ENCODE measurements around the gene C1orf174.

C1orf174 gene

GRCh38 chr1:3868464-3869006, 31.5 kb downstream of the C1orf174 start:
- Histone ChIP-seq H2AK5ac (ENCODE audit: low read depth, low read length) (peak overlapping the region; percentile 63), H3K4me3 (ENCODE audit: low read length in 2 of 2) (peak overlapping the region in 1 of 2 donors; percentile 17), H2BK120ac (ENCODE audit: low read depth, low read length) (no peak overlapping the region), H2BK12ac (ENCODE audit: low read length) (peak overlapping the region; percentile 90), H3K4me1 (ENCODE audit: control insufficient read depth in 2 of 2, insufficient read depth in 1 of 2, low read depth in 1 of 2, low read length in 2 of 2) (peaks cover 0 to 2% of the 10 kb centered on the region in 2 donors), H3K27me3 (ENCODE audit: control insufficient read depth in 3 of 3, insufficient read depth in 3 of 3, low read depth in 1 of 3, low read length in 3 of 3) (no peaks in the 10 kb centered on the region), H3K36me3 (replicated peaks in 1 of 2; ENCODE audit: control insufficient read depth in 2 of 2, insufficient read depth in 2 of 2, low read length in 2 of 2) (peaks cover 3 to 13% of the 10 kb centered on the region in 2 donors), H3K18ac (ENCODE audit: low read length) (peak overlapping the region; percentile 17), H4K91ac (ENCODE audit: low read depth, low read length, poor library complexity) (peak overlapping the region; percentile 95), H3K14ac (ENCODE audit: low read length) (peak overlapping the region; percentile 82), H3K79me1 (ENCODE audit: low read depth, low read length) (no peaks in the 10 kb centered on the region), H3K23ac (ENCODE audit: low read depth, low read length, poor library complexity) (peak overlapping the region; percentile 89), H4K8ac (ENCODE audit: low read depth, low read length) (peak overlapping the region; percentile 82), H3K4ac (ENCODE audit: low read length) (peak overlapping the region; percentile 84), H3K27ac (replicated peaks; ENCODE audit: low read length) (no peak overlapping the region), H2BK5ac (ENCODE audit: low read length) (peak overlapping the region; percentile 53), H3K9me3 (replicated peaks in 1 of 2; ENCODE audit: control insufficient read depth in 2 of 2, insufficient read depth in 1 of 2, low read depth in 1 of 2, low read length in 2 of 2) (peaks cover 0 to 9% of the 10 kb centered on the region in 2 donors), H2AFZ (ENCODE audit: low read length) (no peak overlapping the region), H3K4me2 (ENCODE audit: insufficient read depth, low read length, poor library complexity, severe bottlenecking) (no peak overlapping the region), H2BK15ac (ENCODE audit: low read length) (no peak overlapping the region), H3K9ac (ENCODE audit: low read depth, low read length, poor library complexity) (peak overlapping the region; percentile 77)
- no peak for DNase-seq (ENCODE audit: low spot score)
- no CpG with 5 or more reads among the region's 13 CpGs for WGBS, 2 donors (ENCODE audit: extremely low coverage in 2 of 2, insufficient read length in 2 of 2, insufficient replicate concordance in 1 of 2)

- Histone ChIP-seq H2BK5ac (ENCODE audit: low read length) (no peak overlapping the region), H2AFZ (ENCODE audit: low read length) (no peak overlapping the region), H3K4ac (ENCODE audit: low read length) (no peak overlapping the region), H4K91ac (ENCODE audit: low read depth, low read length, poor library complexity) (no peak overlapping the region), H3K9ac (ENCODE audit: low read depth, low read length, poor library complexity) (no peak overlapping the region), H2BK12ac (ENCODE audit: low read length) (peak overlapping the region; percentile 73), H3K27me3 (ENCODE audit: control insufficient read depth in 3 of 3, insufficient read depth in 3 of 3, low read depth in 1 of 3, low read length in 3 of 3) (no peaks in the 10 kb centered on the region), H3K4me3 (ENCODE audit: low read length in 2 of 2) (no peak overlapping the region), H3K27ac (replicated peaks; ENCODE audit: low read length) (no peak overlapping the region), H4K8ac (ENCODE audit: low read depth, low read length) (no peak overlapping the region), H3K79me1 (ENCODE audit: low read depth, low read length) (no peaks in the 10 kb centered on the region), H3K18ac (ENCODE audit: low read length) (peak overlapping the region; percentile 28), H3K14ac (ENCODE audit: low read length) (no peak overlapping the region), H3K23ac (ENCODE audit: low read depth, low read length, poor library complexity) (no peak overlapping the region), H3K9me3 (replicated peaks in 1 of 2; ENCODE audit: control insufficient read depth in 2 of 2, insufficient read depth in 1 of 2, low read depth in 1 of 2, low read length in 2 of 2) (peaks cover 0 to 9% of the 10 kb centered on the region in 2 donors), H3K4me2 (ENCODE audit: insufficient read depth, low read length, poor library complexity, severe bottlenecking) (no peak overlapping the region), H3K4me1 (ENCODE audit: control insufficient read depth in 2 of 2, insufficient read depth in 1 of 2, low read depth in 1 of 2, low read length in 2 of 2) (peaks cover 0 to 2% of the 10 kb centered on the region in 2 donors), H3K36me3 (replicated peaks in 1 of 2; ENCODE audit: control insufficient read depth in 2 of 2, insufficient read depth in 2 of 2, low read length in 2 of 2) (peaks cover 3 to 8% of the 10 kb centered on the region in 2 donors), H2BK120ac (ENCODE audit: low read depth, low read length) (no peak overlapping the region), H2AK5ac (ENCODE audit: low read depth, low read length) (peak overlapping the region; percentile 56), H2BK15ac (ENCODE audit: low read length) (no peak overlapping the region)
- DNase-seq (ENCODE audit: low spot score), result no peak
- WGBS, 2 donors (ENCODE audit: extremely low coverage in 2 of 2, insufficient read length in 2 of 2, insufficient replicate concordance in 1 of 2), result no CpG with 5 or more reads among the region's 18 CpGs
Observed at GRCh38 chr1:3865606-3866160, 34.4 kb downstream of the C1orf174 start.

- H3K18ac ChIP-seq (ENCODE audit: low read length), result no peak overlapping the region
- no peak overlapping the region for H2BK12ac ChIP-seq (ENCODE audit: low read length)
- H2BK5ac ChIP-seq (ENCODE audit: low read length), result no peak overlapping the region
- no peak overlapping the region for H2AK5ac ChIP-seq (ENCODE audit: low read depth, low read length)
- H3K36me3 ChIP-seq (replicated peaks in 1 of 2; ENCODE audit: control insufficient read depth in 2 of 2, insufficient read depth in 2 of 2, low read length in 2 of 2), result peaks cover 3 to 8% of the 10 kb centered on the region in 2 donors
- H3K79me1 ChIP-seq (ENCODE audit: low read depth, low read length), result no peaks in the 10 kb centered on the region
- no peaks in the 10 kb centered on the region for H3K27me3 ChIP-seq (ENCODE audit: control insufficient read depth in 3 of 3, insufficient read depth in 3 of 3, low read depth in 1 of 3, low read length in 3 of 3)
- H3K9ac ChIP-seq (ENCODE audit: low read depth, low read length, poor library complexity), result no peak overlapping the region
- no CpG with 5 or more reads among the region's 6 CpGs for WGBS, 2 donors (ENCODE audit: extremely low coverage in 2 of 2, insufficient read length in 2 of 2, insufficient replicate concordance in 1 of 2)
- DNase-seq (ENCODE audit: low spot score), result no peak
- H3K4me1 ChIP-seq (ENCODE audit: control insufficient read depth in 2 of 2, insufficient read depth in 1 of 2, low read depth in 1 of 2, low read length in 2 of 2), result no peaks in the 10 kb centered on the region
- H4K91ac ChIP-seq (ENCODE audit: low read depth, low read length, poor library complexity), result no peak overlapping the region
- no peak overlapping the region for H3K4ac ChIP-seq (ENCODE audit: low read length)
- H4K8ac ChIP-seq (ENCODE audit: low read depth, low read length), result no peak overlapping the region
- H3K4me2 ChIP-seq (ENCODE audit: insufficient read depth, low read length, poor library complexity, severe bottlenecking), result no peak overlapping the region
- H3K4me3 ChIP-seq (ENCODE audit: low read length in 2 of 2), result no peak overlapping the region
- H3K9me3 ChIP-seq (replicated peaks in 1 of 2; ENCODE audit: control insufficient read depth in 2 of 2, insufficient read depth in 1 of 2, low read depth in 1 of 2, low read length in 2 of 2), result peaks cover 0 to 9% of the 10 kb centered on the region in 2 donors
- no peak overlapping the region for H2BK120ac ChIP-seq (ENCODE audit: low read depth, low read length)
- H3K23ac ChIP-seq (ENCODE audit: low read depth, low read length, poor library complexity), result no peak overlapping the region
- no peak overlapping the region for H2AFZ ChIP-seq (ENCODE audit: low read length)
- no peak overlapping the region for H3K27ac ChIP-seq (replicated peaks; ENCODE audit: low read length)
- H3K14ac ChIP-seq (ENCODE audit: low read length), result no peak overlapping the region
- H2BK15ac ChIP-seq (ENCODE audit: low read length), result no peak overlapping the region
Observed at GRCh38 chr1:3864884-3865283, 35.2 kb downstream of the C1orf174 start.

GRCh38 chr1:3863231-3863935, 36.7 kb downstream of the C1orf174 start:
- no peak overlapping the region for H3K18ac ChIP-seq (ENCODE audit: low read length)
- H2BK12ac ChIP-seq (ENCODE audit: low read length), result no peak overlapping the region
- no peak overlapping the region for H2AFZ ChIP-seq (ENCODE audit: low read length)
- no peaks in the 10 kb centered on the region for H3K27me3 ChIP-seq (ENCODE audit: control insufficient read depth in 3 of 3, insufficient read depth in 3 of 3, low read depth in 1 of 3, low read length in 3 of 3)
- no peak overlapping the region for H3K4ac ChIP-seq (ENCODE audit: low read length)
- no peak overlapping the region for H4K91ac ChIP-seq (ENCODE audit: low read depth, low read length, poor library complexity)
- peaks cover 0 to 2% of the 10 kb centered on the region in 2 donors for H3K36me3 ChIP-seq (replicated peaks in 1 of 2; ENCODE audit: control insufficient read depth in 2 of 2, insufficient read depth in 2 of 2, low read length in 2 of 2)
- no peak overlapping the region for H2BK5ac ChIP-seq (ENCODE audit: low read length)
- H3K9ac ChIP-seq (ENCODE audit: low read depth, low read length, poor library complexity), result no peak overlapping the region
- H3K14ac ChIP-seq (ENCODE audit: low read length), result no peak overlapping the region
- no peak overlapping the region for H4K8ac ChIP-seq (ENCODE audit: low read depth, low read length)
- no peak overlapping the region for H2AK5ac ChIP-seq (ENCODE audit: low read depth, low read length)
- no peak overlapping the region for H3K4me2 ChIP-seq (ENCODE audit: insufficient read depth, low read length, poor library complexity, severe bottlenecking)
- no peak for DNase-seq (ENCODE audit: low spot score)
- no peak overlapping the region for H2BK120ac ChIP-seq (ENCODE audit: low read depth, low read length)
- H3K9me3 ChIP-seq (replicated peaks in 1 of 2; ENCODE audit: control insufficient read depth in 2 of 2, insufficient read depth in 1 of 2, low read depth in 1 of 2, low read length in 2 of 2), result peaks cover 0 to 4% of the 10 kb centered on the region in 2 donors
- H2BK15ac ChIP-seq (ENCODE audit: low read length), result no peak overlapping the region
- no peaks in the 10 kb centered on the region for H3K79me1 ChIP-seq (ENCODE audit: low read depth, low read length)
- H3K23ac ChIP-seq (ENCODE audit: low read depth, low read length, poor library complexity), result no peak overlapping the region
- H3K27ac ChIP-seq (replicated peaks; ENCODE audit: low read length), result no peak overlapping the region
- no peaks in the 10 kb centered on the region for H3K4me1 ChIP-seq (ENCODE audit: control insufficient read depth in 2 of 2, insufficient read depth in 1 of 2, low read depth in 1 of 2, low read length in 2 of 2)
- no peak overlapping the region for H3K4me3 ChIP-seq (ENCODE audit: low read length in 2 of 2)
- no CpG with 5 or more reads among the region's 12 CpGs for WGBS, 2 donors (ENCODE audit: extremely low coverage in 2 of 2, insufficient read length in 2 of 2, insufficient replicate concordance in 1 of 2)
